HG03439 (cell line): ENCODE data around the gene FCGR2B.
"Not testable (repeated sequence)": the region's sequence is repeated elsewhere in the genome, so short reads cannot be mapped to it uniquely, and the experiment has no call there.

Source experiments
- ATAC-seq: cut with Tn5 transposase; IDR thresholded peaks from one replicate; pipeline ENCODE4 v1.9.1; 2021; ENCODE audit warnings: mild to moderate bottlenecking, moderate library complexity; ENCODE audit not compliant: unreplicated experiment

FCGR2B gene

DNA sequence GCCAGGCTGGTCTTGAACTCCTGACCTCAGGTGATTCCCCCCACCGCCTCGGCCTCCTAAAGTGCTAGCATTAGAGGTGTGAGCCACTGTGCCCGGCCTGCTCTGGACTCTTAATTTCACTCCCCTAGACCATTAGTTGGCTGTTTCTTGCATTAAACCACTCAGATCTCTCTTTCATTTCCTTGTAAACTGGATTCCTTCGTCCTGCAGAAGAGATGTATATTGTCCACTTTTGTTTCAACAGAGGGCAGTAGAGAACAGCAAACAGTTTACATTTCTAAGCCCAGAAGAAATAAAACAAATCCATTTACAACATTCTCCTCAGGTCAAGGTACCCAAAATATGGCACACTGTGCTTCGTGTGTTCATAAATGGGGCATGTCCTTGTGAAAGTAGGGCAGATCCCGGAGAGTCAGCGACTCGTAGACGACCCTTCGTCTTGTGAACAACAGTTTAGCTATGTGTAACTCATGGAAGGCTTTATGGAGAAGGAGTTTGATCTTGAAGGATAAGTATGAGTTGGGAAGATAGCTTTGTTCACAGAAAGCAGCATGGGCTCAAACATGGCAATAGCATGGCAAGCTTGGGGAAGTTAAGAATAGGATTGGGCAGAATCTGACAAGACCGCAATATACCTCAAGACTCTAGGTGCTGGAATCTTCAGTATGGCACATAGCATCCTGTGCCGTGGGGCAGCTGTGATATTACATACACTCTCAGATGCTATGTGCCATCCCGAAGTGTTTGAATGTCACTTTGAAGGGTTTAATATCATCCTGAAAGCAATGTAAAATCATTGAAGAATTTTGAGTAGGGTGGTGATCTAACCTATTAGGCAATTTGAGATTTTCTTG, 15.2 kb upstream of the FCGR2B start:
- not testable (repeated sequence) for ATAC-seq

DNA sequence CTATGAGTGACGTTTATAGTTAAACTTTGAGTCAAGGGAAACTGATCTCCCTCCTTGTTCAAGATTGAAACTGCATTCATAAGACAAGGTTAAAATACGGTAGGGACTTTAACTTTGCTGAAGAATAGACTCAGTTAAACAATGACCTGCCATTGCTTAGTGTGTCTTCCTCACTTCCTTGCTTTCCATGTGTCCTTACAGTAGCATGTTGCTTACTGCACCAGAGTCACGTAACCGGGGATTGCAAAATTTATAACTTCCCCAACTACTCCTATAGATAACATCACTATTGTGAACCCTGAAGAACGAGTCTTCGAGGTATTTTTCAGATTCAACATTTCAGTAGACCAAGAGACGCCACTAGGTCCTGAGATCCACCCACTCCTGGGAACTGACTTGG, 9.4 kb upstream of the FCGR2B start:
- ATAC-seq, result not testable (repeated sequence)

DNA sequence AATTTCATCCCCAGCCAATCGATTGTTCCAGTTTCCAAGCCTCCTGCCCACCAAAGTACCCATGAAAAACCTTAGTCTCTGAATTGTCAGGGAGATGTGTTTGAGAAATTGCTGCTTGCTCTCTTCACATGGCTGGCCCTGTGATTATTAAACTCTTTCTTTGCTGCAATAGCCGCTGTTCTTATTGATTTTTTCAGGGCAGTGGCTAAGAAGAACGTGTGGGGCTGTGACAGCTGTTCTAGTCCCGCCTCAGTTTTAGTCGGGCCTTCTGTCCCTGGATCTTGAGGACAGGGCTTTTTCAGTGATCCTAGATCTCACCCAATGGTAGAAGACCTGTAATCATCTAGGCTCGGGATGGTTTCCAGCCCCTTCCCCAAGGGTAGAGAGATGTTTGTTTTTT, 9.0 kb upstream of the FCGR2B start:
- not testable (repeated sequence) for ATAC-seq

DNA sequence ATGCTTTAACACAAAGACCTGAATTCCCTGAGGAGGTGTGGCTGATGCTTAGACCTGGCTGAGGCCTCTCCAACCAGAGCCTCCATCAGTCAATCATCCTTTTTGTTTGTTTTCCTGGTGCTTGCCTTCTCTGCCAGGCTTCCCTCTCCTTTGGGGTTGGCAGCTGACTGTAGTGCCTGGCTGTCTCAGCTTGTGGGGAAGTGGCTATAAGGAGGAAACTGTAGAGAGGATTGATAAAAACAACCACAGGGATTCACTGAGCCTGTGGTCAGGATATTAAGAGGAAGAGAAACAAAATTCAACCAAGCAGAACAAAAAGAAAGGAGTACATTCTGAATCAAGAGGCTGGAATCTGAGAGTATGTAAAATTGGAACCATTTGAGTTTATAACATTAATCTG, 4.4 kb upstream of the FCGR2B start:
- not testable (repeated sequence) for ATAC-seq

DNA sequence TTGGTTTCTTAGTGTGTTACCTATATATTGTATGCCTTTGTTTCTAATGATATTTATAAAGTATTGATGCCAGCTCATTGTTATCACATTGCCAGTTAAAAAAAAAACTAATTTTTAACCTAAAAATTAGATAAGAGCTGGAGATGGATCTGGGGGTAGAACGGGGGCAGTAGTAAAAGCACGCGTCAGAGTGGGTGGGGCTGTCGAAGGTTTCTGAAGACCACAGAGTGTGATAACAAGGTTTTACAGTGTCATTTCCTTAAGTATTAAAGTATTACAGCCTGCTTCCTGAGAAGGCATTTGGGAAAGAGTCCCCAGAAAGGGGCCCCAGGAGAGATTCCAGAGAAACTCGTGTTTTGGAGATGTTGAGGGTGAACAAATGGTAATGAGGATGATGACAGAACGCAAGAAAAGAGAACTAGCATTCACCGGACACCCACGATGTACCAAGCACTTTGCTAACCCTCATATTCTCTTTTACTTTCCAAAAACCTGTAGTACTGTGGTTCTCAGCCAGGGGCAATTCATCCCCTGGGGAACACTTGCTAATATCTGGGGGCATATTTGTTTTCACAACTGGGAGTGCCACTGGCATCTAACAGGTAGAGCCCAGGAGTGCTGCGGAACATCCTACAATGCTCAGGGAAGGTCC, 1.2 kb upstream of the FCGR2B start:
- ATAC-seq, result peak; percentile 35

DNA sequence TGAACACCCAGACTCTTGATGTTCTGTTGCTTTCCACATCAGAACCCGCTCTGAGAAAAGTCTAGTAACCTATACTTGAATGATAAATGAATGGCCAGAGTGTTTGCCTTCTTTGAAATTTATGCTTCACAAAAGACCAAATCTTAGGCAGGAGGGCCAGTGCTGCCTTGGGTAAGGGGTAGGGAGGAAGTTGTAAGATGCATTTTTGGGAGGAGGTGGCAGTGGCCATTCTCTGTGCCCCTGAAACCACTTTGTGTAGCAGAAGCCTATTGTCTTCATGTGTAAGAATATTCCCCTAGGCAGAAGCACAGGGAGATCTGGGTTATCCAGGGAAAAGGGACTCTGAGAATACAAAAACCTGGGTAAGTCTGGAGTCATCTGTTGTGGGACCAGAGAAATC, 626 bp downstream of the FCGR2B start:
- not testable (repeated sequence) for ATAC-seq

DNA sequence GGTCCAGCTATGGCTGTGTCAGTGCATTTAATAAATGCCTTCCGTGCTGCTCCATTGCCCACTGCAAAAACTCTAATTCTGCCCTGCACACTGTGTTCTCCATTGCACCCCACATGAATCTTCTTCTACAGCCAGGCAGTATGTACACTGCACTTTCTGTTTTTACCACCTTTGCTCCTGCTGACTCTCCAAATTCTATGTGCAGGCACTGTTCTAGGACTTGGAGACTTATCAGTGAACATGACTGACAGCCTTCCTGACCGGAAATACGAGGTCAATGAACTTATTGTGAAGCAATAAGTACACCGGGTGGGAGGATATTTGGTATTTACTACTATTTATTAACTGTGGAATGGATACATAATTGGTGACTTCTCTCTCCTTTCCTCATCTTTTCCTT, 1.7 kb downstream of the FCGR2B start:
- ATAC-seq, result not testable (repeated sequence)

DNA sequence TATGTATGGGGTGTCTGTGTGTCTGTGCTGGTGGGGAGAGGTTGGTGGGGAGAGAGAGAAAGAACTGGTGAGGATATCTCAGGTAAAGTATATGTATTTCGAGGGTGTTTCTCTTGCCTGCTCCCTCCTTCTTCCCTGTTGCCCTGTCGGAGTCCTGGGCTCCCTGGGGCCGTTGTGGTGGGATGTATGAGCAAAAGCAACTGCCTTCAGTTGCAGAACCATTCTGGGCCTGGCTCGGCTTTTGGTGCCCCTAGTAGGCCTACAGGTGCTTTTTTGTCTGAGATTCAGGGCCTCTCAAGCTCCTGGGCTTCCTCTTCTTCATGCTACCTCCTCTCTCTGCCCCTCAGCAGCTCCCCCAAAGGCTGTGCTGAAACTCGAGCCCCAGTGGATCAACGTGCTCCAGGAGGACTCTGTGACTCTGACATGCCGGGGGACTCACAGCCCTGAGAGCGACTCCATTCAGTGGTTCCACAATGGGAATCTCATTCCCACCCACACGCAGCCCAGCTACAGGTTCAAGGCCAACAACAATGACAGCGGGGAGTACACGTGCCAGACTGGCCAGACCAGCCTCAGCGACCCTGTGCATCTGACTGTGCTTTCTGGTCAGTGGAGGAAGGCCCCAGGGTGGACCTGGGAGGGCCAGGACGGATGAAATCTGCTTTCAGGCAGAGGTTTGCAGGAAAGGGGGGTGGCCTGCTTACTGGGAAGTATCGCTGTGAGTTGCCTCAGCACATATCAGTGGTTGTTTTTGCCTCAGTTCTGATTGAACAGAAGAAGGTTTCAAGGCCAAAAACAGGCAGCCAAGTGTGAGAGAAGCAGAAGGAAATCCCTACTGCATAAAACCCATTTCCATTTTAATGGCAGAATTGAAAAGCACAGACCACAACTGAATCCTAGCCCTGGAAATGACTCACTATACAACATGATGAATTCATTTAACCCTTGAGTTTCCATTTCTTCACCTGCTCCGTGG, 8.4 kb downstream of the FCGR2B start:
- ATAC-seq, result not testable (repeated sequence)

DNA sequence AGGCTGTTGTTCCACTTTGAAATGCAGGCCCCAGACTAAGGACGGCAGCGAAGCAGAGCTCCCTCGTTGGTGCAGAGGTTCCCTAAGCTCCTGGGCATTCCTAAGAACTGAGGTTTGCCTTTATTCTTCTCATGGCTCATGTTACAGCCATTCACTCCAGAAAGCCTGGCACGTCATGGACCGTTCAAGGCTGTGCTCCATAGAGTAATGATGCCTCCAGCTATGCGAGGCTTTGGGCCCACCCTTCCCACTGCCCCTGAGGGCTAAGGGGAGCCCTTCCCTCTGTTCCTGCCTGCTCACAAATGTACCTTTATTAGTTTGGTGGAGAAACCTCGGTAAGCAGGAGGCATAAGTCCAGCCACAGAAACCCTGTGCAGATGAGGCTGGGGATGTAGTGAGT, 10.5 kb downstream of the FCGR2B start:
- not testable (repeated sequence) for ATAC-seq

DNA sequence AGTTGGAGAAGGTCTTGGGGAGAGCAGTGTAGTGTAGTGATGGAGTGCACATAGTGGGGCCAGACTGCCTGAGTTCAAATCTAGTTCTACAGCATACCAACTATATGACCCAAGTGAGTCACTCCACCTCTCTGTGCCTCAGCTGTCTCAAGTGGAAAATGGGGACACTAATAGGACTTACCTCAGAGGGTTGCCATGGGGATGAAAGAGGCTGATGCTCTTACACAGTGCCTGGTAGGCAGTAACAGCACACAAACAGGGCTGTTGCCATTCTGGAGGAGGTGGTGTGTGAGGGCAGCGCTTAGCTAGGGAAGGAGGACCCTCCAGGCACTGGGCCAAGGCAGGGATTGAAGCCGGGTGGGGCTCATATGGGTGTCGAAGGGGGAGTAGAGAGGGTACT, 11.5 kb downstream of the FCGR2B start:
- ATAC-seq, result not testable (repeated sequence)

DNA sequence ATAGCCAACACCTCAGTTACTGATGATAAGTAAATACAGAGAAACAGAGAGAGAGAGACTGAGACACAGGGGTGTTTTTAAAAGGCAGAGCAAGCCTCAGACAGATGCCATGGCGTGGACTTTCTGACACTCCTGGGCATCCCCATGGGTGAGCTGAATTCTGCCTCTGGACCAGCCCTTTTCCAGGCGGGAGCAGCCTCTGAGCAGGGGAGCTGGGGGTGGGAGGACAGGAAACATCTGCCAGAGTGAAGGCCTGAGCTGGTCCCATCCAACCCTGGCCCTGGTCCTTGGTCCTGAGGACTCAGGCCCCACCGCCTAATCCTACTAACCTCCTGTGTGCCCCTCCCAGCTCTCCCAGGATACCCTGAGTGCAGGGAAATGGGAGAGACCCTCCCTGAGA, 12.0 kb downstream of the FCGR2B start:
- ATAC-seq, result not testable (repeated sequence)

DNA sequence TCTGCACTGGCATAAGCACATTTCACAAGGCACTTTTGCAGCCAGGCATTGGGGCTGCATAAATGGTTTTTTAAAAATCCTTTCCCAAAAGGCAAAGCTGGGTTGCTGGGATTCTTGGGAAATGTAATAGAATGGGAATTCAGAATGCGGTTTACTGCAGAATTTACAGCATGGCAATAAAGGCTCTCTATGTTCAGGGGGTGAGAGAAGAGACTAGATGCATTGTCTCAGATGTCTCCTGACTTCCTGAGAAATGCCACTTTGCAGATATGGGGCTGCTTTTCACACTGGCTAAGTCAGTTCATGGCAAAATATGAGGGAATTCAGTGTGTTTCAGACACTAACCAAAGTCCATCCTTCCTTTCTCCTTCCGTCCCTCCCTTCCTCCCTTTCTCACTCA, 13.5 kb downstream of the FCGR2B start:
- ATAC-seq, result no peak

DNA sequence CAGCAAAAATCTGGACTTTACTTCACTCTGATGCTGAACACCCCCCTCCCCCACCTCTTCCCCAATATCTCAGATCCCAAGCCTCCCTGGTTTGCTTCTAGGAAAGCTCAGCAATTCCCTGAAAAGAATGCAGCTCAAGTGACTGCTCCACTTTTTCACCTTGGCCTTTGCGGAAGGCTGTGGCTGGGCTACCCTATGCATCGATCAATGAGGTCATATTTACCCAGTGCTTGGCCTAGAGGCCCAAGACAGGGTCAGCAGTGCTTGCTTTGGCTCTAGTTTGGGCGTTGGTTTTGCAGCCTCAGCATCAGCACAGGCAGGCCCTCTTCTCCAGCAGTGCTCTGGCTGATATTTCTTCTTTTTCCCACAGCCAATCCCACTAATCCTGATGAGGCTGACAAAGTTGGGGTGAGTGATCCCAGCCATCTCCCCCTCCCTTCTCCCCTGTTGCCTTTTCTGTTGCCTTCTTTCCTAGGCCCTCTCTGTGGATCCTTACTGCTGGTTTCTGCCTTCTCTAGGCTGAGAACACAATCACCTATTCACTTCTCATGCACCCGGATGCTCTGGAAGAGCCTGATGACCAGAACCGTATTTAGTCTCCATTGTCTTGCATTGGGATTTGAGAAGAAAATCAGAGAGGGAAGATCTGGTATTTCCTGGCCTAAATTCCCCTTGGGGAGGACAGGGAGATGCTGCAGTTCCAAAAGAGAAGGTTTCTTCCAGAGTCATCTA, 14.2 kb downstream of the FCGR2B start:
- no peak for ATAC-seq

DNA sequence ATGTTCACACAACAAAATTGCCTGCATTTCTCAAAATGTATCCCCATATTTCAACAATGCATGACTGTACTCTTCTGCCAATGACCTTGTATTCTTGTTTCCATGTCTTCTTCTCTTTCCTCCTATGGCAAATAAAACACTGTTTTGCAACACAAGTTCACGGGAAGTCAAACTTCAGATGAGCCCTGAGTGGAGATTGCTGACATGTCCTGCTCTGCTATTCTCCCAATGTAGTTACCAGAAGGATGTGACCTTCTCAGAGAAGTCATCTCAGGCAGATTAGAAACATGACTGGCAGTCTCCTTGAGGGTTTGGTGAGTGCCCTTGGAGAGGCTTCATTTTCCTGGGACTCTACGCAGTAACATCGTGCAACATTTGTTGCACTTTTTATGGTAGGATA, 15.6 kb downstream of the FCGR2B start:
- no peak for ATAC-seq

DNA sequence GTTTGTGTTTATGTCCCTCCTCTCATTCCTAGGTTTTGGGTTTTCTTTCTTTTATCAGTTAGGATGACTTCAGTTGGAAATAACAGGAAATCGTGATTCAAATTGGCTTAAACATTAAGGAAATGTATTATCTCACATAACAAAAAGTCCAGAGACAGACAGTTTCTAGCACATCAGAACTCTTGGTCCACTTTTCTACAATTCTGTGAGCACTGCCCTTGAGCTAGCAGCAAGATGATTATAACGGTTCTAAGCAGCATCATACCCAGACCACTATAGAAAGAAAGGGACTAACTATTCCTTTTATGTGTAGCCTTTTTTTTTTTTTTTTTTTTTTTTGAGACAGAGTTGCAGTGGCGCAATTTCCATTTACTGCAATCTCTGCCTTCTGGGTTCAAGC, 18.9 kb downstream of the FCGR2B start:
- no peak for ATAC-seq

DNA sequence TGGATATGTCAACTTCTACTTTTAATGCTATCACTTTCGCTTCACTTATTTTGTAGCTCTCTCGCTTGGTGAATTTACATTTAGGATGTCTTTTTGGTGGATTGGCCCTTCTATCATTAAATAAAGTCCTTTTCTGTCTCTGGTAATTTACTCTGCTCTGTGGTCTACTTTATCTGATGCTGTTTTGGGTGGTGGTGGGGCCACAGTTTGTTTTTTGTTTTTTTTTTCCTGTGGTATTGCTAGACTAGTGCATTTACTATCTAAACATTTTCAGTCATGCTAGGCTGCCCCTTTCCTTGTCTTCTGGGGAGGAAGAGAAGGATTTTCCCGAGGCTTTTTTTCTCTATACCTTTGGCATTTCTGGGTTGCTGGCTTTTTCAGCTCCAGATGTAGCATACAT, 26.0 kb downstream of the FCGR2B start:
- ATAC-seq, result no peak

DNA sequence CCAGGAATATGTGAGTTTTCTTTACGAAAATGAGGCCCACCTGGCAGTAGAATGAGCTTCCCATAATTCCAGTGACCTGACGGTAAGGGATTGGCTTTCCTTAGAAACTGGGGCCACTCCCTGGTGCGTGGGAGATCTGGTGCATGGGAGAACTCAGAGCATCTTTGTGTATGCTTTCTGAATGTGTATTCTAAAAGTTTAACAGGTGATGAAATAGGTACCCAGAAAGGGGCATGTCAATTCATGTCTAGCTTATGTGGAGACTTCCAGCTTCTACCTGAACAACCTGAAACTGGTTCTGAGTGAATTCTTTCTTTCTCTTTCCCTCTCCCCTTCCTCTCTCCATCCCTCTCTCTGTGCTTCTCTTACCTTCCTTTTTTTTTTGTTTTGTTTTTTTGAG, 28.9 kb downstream of the FCGR2B start:
- no peak for ATAC-seq

DNA sequence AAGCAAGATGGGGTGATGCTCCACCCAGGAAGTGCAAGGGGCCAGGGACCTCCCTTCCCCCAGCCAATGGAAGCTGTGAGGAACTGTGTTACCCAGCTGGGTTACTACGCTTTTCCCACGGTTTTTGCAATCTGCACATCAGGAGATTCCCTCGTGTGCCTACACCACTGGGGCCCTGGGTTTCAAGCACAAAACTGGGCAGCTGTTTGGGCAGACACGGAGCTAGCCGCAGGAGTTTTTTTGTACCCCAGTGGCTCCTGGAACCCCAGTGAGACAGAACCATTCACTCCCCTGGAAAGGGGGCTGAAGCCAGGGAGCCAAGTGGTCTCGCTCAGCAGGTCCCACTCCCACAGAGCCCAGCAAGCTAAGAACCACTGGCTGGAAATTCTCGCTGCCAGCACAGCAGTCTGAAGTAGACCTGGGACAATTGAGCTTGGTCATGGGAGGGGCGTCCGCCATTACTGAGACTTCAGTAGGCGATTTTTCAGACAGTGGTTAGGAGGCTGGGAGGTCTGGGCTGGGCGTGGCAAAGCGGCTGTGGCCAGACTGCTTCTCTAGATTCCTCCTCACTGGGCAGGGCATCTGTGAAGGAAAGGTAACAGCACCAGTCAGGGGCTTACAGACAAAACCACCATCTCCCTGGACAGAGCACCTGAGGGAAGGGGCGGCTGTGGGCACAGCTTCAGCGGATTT, 30.2 kb downstream of the FCGR2B start:
- not testable (repeated sequence) for ATAC-seq

DNA sequence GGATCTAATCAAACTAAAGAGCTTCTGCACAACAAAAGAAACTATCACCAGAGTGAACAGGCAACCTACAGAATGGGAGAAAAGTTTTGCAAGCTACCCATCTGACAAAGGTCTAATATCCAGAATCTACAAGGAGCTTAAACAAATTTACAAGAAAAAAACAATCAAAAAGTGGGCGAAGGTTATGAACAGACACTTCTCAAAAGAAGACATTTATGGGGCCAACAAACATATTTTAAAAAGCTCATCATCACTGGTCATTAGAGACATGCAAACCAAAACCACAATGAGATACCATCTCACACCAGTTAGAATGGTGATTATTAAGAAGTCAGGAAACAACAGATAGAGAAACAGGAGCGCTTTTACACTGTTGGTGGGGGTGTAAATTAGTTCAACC, 35.4 kb downstream of the FCGR2B start:
- not testable (repeated sequence) for ATAC-seq

DNA sequence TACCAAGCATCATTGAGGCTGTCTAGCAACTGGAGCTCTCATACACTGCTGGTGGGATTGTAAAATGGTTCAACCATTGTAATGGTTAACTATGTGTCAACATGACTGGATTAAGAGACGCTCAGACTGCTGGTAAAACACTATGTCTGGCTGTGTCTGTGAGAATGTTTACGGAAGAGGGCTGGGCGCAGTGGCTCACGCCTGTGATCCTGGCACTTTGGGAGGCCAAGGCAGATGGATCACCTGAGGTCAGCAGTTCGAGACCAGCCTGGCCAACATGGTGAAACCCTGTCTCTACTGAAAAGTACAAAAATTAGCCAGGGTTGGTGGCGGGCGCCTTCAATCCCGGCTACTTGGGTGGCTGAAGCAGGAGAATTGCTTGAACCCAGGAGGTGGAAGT, 39.3 kb downstream of the FCGR2B start:
- ATAC-seq, result no peak
